GM21576 (cell line): ENCODE data around the gene GSTCD.
A peak's percentile ranks its signal among the peaks of the same experiment; 100 is the strongest.
"Not testable (repeated sequence)": the region's sequence is repeated elsewhere in the genome, so short reads cannot be mapped to it uniquely, and the experiment has no call there.

Experiments
- ATAC-seq: cut with Tn5 transposase; IDR thresholded peaks from one replicate; pipeline ENCODE4 v1.9.1; 2021; ENCODE audit warnings: mild to moderate bottlenecking, moderate library complexity; ENCODE audit not compliant: unreplicated experiment

Gene GSTCD, protein sequence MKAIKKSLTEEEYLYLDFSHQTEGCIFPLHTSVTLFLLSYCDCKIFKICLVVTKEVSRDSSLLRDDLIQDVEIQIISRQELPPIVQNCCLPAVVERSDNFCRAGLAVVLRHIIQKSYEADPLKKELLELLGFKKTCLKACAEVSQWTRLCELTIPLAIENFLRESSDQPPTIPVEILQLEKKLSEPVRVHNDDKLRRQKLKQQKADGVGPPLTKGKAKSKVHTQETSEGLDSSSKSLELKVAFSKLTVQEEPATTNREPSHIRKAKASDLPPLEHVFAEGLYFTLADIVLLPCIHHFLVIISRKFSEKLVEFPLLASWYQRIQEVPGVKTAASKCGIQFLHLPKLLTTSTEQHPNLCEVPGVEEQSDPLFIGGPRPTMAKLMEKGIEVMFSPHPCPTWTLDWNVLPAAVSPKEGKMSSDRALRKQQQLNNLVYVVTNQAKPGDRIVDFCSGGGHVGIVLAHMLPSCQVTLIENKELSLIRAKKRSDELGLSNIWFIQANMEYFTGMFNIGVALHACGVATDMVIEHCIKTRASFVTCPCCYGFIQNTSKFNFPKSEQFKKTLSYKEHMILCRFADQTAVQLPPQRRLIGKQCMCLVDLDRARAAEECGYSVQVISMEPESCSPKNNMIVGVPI

DNA sequence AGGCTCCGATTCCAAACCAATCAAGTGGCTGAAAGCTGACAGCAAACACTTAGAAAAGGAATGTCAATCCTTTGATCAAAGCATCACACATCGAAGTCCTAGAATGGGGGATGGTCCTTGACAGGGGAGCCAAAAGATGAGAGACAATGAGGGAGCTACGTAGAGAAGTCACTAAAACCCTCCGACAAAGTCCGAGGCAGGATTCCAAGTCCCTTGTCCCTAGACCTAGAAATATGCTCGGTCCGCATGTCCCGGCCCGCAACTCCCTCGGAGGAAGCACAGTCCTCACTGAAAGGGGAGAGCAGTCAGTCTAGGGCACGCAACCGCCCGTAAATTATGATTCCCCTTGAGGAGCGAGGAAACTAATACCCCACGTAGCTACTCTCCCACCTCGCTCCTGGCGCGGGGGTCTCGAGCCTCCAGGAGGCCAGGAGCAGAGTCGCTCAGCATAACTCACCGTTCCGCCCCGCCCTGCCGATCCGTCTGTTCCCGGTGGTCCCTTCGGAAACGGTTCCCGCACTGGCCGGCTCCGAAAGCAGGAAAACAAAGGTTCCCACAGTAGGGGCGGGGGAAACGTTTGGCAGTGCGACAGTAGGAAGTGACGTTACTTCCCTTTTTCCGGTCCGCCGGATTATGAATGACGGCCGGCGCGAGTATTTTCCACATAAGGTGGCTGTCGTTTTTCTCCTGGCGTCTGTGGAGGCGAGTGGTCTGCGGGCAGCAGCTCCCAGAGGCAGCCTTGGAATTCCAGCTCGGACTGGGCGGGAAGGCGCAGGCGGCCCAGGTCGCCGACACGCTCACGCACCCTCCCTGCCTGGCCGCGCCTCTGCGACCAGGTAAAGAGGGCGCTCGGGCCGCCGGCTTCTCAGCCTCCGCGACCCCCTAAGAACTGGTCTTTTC, at the start of gene GSTCD, which contains the start of gene INTS12:
TSS of gene GSTCD (plus strand) at position 604 of the 900 bp plus-strand sequence. CDS start 8,830 bp downstream, outside the sequence.
TSS of gene INTS12 (minus strand) at position 509 of the 900 bp plus-strand sequence. CDS start 8,684 bp downstream, outside the sequence.
- peak; percentile 79 for ATAC-seq

DNA sequence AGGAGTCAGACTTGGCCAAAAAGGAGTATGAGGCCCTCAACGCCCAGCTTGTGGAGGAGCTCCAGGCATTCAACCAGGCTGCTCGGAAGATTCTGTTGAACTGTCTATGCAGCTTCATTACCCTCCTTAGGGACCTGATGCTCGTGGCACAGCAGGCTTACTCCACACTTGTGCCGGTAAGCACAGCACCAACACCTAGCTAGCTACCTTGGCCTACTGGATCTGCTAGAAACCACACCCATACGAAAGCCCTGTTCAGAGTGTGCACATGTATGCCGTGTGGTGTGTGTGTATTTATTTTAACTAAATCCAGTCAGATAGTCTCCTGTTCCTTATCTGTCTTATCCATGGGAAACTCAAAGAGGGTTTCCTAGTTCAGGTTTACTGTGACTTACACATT, 49.4 kb upstream of the GSTCD start:
- ATAC-seq = no peak

DNA sequence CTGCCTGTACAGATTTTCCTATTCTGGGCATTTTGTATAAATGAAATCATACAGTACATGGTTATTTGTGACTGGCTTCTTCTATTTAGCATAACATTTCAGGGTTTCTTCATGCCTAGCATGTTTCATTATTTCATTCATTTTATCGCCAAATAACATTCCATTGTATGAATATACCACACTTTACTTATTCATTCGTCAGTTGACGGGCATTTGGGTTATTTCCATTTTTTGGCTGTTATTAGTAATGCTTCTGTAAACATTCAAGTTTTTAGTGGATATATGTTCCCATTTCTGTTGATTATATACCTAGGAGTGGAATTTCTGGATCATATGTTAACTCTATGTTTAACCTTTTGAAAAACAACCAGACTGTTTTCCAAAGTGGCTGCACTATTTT, 47.6 kb upstream of the GSTCD start:
- ATAC-seq = no peak

DNA sequence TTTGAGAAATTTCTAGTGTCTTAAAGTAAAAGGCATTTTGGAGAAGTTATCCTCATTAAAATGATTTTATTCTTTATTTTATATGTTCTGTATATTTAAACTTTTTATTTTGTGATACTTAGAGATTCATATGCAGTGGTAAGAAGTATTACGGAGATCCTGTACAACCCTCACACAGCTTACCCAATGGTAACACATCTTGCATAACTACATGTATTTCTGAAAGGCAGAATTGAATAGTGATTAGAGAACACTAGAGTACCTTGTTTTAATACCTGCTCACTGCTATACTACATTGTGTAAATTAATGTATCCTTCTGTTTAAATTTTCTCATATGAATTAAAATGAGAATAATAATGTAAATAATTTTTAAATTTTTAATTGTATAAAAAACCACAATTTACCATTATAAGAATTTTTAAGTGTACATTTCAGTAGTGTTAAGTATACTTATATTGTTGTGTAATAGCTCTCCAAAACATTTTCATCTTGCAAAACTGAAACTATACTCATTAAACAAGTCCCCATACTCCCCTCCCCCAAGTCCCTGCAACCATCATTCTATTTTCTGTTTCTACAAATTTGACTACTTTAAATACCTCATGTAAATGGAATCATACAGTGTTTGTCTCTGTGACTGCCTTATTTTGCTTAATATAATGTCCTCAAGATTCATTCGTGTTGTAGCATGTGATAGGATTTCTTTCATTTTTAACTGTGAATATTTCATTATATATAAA, 45.5 kb upstream of the GSTCD start:
- no peak for ATAC-seq

DNA sequence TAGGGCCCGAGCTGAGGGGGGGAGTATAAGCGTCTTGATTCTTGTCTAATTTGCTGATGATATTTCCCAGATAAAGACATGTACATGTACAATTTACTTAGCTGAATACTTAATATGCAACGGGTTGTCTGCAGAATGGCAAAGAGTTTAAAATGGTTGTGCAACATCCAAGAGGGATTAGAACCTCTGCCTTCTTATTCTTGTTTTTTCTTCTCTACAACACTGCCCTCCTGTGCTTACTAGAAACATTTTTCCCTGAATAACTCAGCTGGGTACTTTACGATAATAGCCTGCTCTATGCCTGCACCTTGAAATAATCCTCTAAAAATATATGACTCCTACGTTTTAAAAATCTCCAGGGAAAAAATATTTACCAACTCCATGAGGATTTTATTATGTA, 41.9 kb upstream of the GSTCD start:
- no peak for ATAC-seq

DNA sequence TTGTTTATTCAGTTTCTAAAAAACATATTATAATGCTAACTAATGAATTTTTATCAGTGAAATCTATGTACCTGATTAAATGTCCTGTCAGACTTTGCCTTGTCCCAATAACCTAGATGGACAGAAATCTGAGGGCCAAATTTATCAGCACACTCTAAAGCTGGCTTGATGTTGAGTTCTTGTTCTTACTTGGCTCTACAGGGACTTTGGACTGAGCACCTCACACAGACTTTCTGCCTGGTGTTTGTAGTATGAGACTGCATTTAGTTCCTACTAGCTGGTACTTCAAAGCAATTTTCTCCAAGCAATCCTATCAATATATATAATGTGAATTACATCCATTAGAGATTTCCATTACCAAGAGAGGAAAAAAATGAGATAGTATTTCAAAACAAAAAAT, 37.9 kb upstream of the GSTCD start:
- ATAC-seq = no peak

DNA sequence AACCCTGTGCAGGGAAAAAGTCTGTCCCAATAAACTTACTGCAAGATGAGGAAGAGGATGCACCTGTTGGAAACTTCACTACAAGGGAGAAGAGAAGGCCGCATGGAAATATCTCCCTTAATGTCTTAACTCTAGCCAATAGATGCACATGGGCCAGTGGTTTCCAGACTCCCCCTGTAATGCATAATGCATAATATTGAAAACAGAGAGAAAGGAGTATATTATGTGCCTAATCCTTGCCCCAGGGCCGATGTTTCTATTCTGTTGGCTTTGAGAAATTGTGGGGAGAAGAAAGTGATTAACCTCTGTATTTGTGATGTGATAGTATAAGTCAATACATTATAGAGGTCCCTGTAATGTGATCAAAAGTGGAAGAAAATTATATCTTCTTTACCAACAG, 37.3 kb upstream of the GSTCD start:
- ATAC-seq = no peak

DNA sequence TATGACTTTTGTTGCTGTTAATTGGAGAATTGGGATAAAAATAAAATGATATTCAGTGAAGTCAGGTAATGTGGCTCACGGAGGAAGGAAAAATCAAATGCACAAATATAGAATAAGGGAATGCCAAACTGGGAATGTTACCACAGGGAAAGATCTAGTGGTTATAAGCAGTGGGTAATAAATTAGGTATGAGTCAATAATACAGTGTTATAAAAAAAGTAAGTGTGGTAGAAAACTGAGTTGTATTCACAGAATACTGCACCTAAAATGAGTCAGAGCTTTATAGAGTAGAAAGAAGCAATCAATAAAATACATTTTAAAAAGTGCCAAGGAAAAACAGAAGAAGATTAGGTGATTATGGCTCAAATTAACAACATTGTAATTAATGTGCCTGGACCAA, 34.6 kb upstream of the GSTCD start:
- ATAC-seq = no peak

DNA sequence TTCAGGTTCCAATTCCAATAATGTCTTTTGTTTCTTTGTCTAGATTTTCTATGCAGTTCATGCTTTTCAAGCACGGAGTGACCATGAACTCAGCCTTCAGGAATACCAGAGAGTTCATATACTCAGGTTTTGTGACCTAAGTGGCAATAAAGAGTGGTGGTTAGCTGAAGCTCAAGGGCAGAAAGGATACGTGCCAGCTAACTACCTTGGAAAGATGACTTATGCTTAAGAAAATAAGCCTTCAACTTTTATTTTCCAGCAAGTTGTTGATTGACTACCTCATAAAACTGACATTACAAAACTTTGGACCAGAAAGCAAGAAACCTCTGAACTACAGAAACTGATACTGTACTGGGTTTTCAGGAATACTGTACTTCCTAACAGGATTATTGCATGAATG, 30.9 kb upstream of the GSTCD start:
- ATAC-seq = no peak

DNA sequence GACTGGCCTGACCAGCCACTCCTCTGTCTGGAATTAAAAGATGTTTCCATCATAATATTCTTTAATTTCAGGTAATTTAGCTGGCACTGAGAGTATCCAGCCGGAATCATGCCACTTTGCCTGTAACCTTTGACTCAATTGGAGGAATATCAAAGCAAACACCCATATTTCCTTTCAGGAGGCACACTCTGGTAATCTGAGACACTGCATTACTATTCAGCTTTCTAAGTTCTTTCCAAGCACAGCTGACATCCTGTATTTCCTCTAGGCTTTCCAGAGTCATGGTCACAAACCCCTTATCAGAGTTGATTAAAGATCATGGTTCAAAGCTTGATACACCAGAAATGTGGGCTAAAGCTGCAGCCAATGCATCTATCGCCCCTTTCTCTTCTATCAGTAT, 29.4 kb upstream of the GSTCD start:
- no peak for ATAC-seq

DNA sequence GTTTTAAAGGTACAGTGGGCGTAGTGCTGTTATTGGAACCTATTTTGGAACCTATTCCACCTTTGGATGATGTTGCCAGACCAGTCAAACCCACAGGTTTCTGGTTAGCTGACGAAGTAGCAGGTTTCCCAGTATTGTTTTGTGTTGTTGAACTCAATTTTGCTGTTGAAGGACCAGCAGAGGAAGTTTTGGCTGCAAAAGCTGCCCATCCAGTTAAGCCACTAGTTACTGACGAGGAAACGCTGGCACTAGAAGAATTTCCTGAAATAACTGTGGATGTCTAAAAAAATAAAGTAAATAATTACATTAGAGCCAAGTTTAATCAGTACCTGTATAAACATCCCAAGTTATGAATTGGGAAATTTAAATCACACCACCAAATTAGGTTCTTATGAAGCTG, 25.5 kb upstream of the GSTCD start:
- ATAC-seq = no peak

DNA sequence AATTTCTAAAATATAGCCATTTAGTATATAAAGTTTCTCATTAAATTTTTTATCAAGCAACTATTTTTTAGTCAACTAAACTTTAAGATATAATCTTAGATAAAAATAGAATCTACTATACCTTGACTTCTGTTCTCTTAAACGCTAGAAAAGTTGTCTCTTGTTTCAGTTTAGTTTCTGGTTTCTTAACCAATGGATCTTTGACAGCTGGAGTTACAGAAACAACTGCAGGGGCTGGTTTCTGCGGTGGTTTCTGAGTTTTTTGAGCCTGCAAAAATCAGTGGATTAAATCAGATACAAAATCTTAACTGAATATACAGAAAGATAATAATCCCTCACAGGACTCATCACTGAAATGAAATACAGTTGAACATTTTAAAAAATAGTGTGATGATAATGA, 22.0 kb upstream of the GSTCD start:
- no peak for ATAC-seq

DNA sequence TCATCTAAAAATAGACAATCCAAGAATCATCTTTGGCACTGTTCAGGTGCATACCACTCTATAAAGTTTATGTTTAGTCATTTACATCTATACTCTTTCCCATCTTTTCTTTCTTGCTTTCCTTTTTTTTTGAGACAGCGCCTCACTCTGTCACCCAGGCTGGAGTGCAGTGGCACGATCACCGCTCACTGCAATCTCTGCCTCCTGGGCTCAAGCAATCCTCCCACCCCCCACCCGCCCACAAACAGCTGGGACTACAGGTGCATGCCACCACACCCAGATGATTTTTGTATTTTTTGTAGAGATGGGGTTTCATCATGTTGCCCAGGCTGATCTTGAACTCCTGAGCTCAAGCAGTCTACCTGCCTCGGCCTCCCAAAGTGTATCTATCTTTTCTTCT, 13.8 kb upstream of the GSTCD start:
- ATAC-seq = not testable (repeated sequence)

DNA sequence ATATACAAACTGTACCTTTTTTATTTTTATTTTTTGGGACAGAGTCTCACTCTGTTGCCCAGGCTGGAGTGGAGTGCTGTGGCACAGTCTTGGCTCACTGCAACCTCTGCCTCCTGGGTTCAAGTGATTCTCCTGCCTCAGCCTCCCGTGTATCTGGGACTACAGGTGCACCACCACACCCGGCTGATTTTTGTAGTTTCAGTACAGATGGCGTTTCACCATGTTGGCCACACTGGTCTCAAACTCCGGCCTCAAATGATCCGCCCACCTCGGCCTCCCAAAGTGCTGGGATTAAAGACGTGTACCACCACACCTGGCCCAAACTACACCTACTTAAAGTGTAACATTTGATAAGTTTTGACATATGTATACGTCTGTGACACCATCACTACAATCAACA, 12.8 kb upstream of the GSTCD start:
- not testable (repeated sequence) for ATAC-seq

DNA sequence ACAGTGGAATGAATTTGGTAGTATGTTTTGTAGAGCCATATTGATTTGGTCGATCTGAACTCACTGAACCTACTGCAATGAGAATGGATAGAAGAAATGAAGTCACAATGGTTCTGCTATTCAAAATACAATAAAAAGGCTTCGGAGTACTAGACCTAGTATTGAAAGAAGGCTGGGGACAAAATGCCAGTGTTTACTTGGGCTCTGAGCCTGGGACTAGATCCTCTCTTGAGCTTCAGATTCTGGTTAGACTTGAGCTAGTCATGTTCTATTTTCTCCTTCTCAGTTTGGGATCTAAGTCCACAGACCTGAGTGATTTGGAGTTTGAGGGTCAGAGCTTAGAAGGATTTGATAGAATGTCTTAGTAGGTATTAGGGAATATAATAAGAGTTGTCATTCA, 10.0 kb upstream of the GSTCD start:
- ATAC-seq = no peak

DNA sequence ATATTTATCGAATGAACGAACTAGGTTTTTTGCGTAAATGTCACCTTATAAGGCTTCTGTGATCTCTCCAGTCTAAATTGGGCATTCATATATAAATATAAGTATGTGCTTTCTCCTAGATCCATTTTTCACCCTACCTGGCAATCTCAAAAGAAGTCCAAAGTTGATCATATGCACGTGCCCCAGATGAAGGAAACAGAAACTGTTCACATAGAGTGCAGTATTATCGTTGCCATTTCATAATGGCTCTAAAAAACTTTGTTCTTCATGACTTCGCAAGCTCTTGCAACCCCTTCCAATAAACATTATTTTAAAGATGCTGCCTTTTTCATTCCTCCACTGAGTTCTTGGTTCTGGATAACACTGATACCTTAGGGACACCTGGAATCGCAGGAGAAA, 803 bp upstream of the GSTCD start:
- ATAC-seq = no peak

DNA sequence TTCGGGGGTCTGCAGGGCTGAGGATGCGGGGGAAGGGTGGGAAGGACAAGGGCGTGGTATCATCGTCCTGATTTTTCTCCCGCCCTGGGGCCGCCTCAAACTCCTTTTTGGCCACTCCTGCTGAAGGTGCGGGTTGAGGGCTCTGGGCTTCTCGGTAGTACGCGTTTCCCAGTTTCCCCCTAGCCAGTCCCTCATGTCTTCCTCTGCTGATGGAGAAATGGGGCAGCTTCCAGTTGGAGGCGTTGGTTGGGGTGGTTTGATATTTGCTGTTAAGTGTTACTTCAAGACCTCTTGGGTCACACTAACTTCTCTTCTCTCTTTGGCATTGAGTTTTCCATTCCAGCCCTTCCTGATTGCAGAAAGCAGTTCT, 482 bp downstream of the GSTCD start:
- ATAC-seq = peak; percentile 24

DNA sequence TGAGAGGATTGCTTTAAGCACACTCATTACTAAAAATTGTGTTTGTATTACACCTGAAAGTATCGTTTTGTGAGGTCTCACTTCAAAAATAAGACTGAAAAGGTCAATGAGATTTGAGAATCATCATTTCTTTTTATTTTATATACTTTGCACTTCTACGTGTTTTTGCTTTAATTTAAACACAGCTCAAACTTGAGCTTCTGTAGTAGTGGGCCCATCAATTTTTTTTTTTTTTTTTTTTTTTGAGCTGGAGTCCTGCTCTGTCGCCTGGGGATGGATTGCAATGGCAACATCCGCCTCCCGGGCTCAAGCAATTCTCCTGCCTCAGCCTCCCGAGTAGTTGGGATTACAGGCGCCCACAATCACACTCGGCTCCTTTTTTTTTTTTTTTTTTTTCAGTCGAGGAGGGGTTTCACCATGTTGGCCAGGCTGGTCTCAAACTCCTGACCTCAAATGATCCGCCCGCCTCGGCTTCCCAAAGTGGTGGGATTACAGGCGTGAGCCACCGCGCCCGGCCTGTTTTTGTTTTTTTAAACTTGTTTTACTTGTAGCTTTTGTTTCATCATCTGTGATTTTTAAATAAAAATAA, 1.5 kb downstream of the GSTCD start:
- ATAC-seq = no peak

DNA sequence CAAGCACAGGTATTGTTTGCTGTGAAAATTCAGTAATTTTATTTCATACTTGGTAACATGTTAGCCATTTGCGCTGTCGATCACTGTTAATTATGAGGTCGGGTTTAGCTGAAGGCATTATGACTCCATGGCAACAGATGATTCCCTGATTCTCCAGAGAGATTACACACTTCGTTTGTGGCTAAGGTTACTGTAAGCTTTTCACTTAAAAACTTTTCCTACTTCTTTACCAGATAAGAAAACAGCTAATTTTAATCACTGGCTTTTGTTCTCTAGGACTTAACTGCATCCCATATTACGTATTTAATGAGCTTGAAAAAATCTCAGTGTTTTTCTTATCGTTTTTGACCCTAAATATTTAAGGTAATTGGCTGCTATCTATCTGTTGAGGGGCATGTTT, 2.1 kb downstream of the GSTCD start:
- ATAC-seq = no peak

DNA sequence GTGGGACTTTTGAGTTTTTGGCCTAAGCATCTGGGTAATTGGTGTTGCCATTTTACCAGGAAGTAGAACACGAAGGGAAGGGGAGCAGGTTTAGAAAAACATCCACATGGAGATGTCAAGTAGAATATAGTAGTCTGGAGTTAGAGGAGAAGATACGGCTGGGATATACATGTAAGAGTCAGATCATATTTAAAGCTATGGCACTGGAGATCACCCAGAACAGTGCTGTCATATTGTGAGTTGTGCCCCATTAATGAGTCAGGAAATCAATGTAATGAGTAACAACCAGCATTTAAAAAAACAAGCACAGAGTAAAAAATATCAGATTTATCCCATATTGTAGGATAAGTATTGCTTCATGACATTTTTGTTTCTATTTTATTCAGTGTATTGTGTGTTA, 4.2 kb downstream of the GSTCD start:
- no peak for ATAC-seq
